Large intestine (tissue), 3 donors: ENCODE results near the gene NAT14. TPM values are rescaled to one million over a fixed set of nuclear protein-coding genes. Genes with fewer than 3 reads are reported as not detected.
"Not testable (repeated sequence)": the region's sequence is repeated elsewhere in the genome, so short reads cannot be mapped to it uniquely, and the experiment has no call there.

ENCODE experiments used
- DNase-seq, 2 donors: peaks; one replicate each; pipeline versions ENCODE4 v3.0.0 to v3.0.0-alpha.2; 2013
- H3K27ac ChIP-seq: one replicate; pipeline ENCODE4 v1.5.1; 2013; ENCODE audit warnings: low read length
- H3K27me3 ChIP-seq: 2 replicates; pipeline ENCODE4 v1.6.1; 2013; ENCODE audit warnings: low read length; ENCODE audit not compliant: control insufficient read depth, insufficient read depth
- H3K36me3 ChIP-seq: 2 replicates; pipeline ENCODE4 v1.6.1; 2013; ENCODE audit warnings: low read length; ENCODE audit not compliant: control insufficient read depth, insufficient read depth
- H3K4me1 ChIP-seq: one replicate; pipeline ENCODE4 v1.6.1; 2013; ENCODE audit warnings: low read length; ENCODE audit not compliant: control insufficient read depth, insufficient read depth
- H3K4me3 ChIP-seq: one replicate; pipeline ENCODE4 v1.5.1; 2013; ENCODE audit warnings: low read length
- H3K9me3 ChIP-seq: one replicate; pipeline ENCODE4 v1.6.1; 2013; ENCODE audit warnings: mild to moderate bottlenecking, low read depth, low read length, moderate library complexity; ENCODE audit not compliant: control insufficient read depth
- WGBS: methylation state at CpG from one replicate; pipeline ENCODE4 v1.1.5; 2013; ENCODE audit warnings: low lambda C conversion rate; ENCODE audit not compliant: insufficient coverage; 5-methylcytosine and 5-hydroxymethylcytosine counted together
- polyA plus RNA-seq: library from polyadenylated mRNA; unstranded; fragments of 120-200 nt; gene quantifications from one replicate; pipeline ENCODE4 v1.2.1, GENCODE V29; 2013

Gene NAT14
- polyA plus RNA-seq, 1 donor, result 14.0 TPM

- H3K9me3 ChIP-seq, result peaks cover 9% of the 10 kb centered on the region
- H3K4me3 ChIP-seq, result no peak within 1 kb of the TSS
- DNase-seq, result no peak
- no CpG with 5 or more reads among the region's 43 CpGs for WGBS
- no peak within 1 kb of the TSS for H3K27ac ChIP-seq
- peaks cover 4% of the 10 kb centered on the region for H3K4me1 ChIP-seq
- H3K27me3 ChIP-seq, result peaks cover 86% of the 10 kb centered on the region
- H3K36me3 ChIP-seq, result no peaks in the 10 kb centered on the region
Observed at GRCh38 chr19:55443045-55443823, 41.8 kb upstream of the NAT14 start, which contains the start of gene SHISA7. TSS of gene SHISA7 (minus strand) at chr19:55443300. CDS start at chr19:55442863, 437 bp downstream.

DNA sequence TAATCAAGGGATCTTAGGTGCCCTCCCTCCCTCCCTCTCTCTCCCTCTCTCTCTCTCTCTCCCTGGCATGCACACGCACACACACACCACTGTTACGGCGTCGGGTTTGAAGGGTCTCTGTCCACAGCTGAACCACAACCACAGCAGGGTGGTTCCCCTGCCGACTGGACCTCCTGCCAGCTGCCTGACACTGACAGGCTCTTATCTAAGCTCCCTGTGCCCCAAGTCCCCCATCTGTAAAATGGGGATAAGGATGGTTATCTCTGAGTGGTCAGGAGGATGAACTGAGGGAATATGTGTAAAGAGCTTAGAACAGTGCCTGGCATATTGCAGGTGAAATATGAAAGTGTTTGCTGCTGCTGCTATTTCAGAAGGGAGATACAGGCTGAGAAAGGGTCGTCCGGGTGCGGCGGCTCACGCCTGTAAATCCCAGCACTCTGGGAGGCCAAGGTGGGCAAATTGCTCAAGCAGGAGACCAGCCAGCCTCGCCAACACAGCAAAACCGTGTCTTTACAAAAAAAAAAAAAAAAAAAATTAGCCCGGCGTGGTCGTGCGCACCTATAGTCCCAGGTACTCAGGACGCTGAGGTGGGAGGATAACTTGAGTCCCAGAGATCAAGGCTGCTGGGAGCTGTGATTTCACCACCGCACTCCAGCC is 41.0 kb upstream of the NAT14 start:
- no CpG with 5 or more reads among the region's 18 CpGs for WGBS
- no peak for DNase-seq
- H3K27me3 ChIP-seq, result peaks cover 79% of the 10 kb centered on the region

DNA sequence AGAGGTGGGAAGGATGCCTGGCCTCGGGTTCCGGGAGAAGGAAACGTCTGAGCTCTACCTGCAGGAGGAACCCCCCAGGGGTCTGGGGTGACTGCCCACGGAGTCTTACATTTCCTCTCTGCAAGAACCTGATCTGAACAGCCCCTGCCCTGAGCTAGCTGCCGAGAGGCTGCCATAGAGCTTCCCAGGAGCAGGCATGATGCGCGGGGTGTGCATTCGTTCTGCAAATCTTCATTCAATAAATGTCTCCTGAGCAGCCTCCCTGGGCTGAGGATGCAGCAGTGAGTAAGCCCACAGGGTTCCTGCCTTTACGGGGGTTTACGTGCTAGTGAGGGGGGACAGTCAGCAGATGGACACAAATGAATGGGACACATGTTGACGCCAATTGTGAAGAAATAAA is 40.3 kb upstream of the NAT14 start:
- Histone ChIP-seq H3K27me3 (peaks cover 79% of the 10 kb centered on the region), H3K4me3 (no peak overlapping the region), H3K27ac (no peak overlapping the region), H3K4me1 (peaks cover 4% of the 10 kb centered on the region), H3K36me3 (no peaks in the 10 kb centered on the region), H3K9me3 (peaks cover 14% of the 10 kb centered on the region)
- DNase-seq, result no peak
- 74% methylated on average over 3 of the region's 11 CpGs for WGBS

More for the DNA sequence above, 41.0 kb upstream of the NAT14 start:
- H3K36me3 ChIP-seq, result no peaks in the 10 kb centered on the region
- peaks cover 9% of the 10 kb centered on the region for H3K9me3 ChIP-seq
- H3K4me3 ChIP-seq, result no peak overlapping the region
- peaks cover 4% of the 10 kb centered on the region for H3K4me1 ChIP-seq
- no peak overlapping the region for H3K27ac ChIP-seq

GRCh38 chr19:55446060-55446459 is 38.9 kb upstream of the NAT14 start:
- Histone ChIP-seq H3K27ac (no peak overlapping the region), H3K36me3 (no peaks in the 10 kb centered on the region), H3K4me3 (no peak overlapping the region), H3K9me3 (peaks cover 9% of the 10 kb centered on the region), H3K27me3 (peaks cover 76% of the 10 kb centered on the region), H3K4me1 (no peaks in the 10 kb centered on the region)
- no peak for DNase-seq
- WGBS, result no CpG with 5 or more reads among the region's 8 CpGs

- no peaks in the 10 kb centered on the region for H3K36me3 ChIP-seq
- peaks cover 79% of the 10 kb centered on the region for H3K27me3 ChIP-seq
- H3K9me3 ChIP-seq, result peaks cover 9% of the 10 kb centered on the region
- DNase-seq, result no peak
- no peaks in the 10 kb centered on the region for H3K4me1 ChIP-seq
- no CpG with 5 or more reads among the region's 16 CpGs for WGBS
- no peak overlapping the region for H3K27ac ChIP-seq
- no peak overlapping the region for H3K4me3 ChIP-seq
Observed at GRCh38 chr19:55447421-55448174, 37.4 kb upstream of the NAT14 start.

DNA sequence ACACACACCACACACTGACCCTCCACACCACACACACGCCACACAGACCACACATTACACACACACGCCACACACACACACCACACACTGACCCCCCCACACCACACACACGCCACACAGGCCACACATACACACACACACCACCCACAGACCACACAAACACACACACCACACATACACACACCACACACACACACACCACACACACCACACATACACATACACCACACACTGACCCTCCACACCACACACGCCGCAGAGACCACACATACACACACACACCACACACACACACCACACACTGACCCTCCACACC is 36.9 kb upstream of the NAT14 start:
- not testable (repeated sequence) for H3K9me3 ChIP-seq, H3K27ac ChIP-seq, DNase-seq, H3K4me1 ChIP-seq, H3K4me3 ChIP-seq, H3K36me3 ChIP-seq
- WGBS, result no CpG with 5 or more reads among the region's 5 CpGs
- H3K27me3 ChIP-seq, result peaks cover 76% of the 10 kb centered on the region

- WGBS, result no CpG with 5 or more reads among the region's 16 CpGs
- peaks cover 9% of the 10 kb centered on the region for H3K9me3 ChIP-seq
- no peak overlapping the region for H3K27ac ChIP-seq
- H3K4me1 ChIP-seq, result peaks cover 8% of the 10 kb centered on the region
- DNase-seq, result no peak
- H3K27me3 ChIP-seq, result peaks cover 65% of the 10 kb centered on the region
- peaks cover 4% of the 10 kb centered on the region for H3K36me3 ChIP-seq
- H3K4me3 ChIP-seq, result no peak overlapping the region
Observed at GRCh38 chr19:55449469-55449868, 35.5 kb upstream of the NAT14 start.

GRCh38 chr19:55451163-55451964 is 33.6 kb upstream of the NAT14 start:
- Histone ChIP-seq H3K4me3 (no peak overlapping the region), H3K36me3 (peaks cover 9% of the 10 kb centered on the region), H3K27ac (no peak overlapping the region), H3K9me3 (peaks cover 9% of the 10 kb centered on the region), H3K4me1 (peaks cover 8% of the 10 kb centered on the region), H3K27me3 (peaks cover 49% of the 10 kb centered on the region)
- 0% methylated on average over 4 of the region's 80 CpGs for WGBS
- DNase-seq, result no peak

- Histone ChIP-seq H3K27me3 (peaks cover 43% of the 10 kb centered on the region), H3K9me3 (peaks cover 9% of the 10 kb centered on the region), H3K36me3 (peaks cover 11% of the 10 kb centered on the region), H3K4me3 (peak overlapping the region; percentile 7), H3K4me1 (peaks cover 8% of the 10 kb centered on the region), H3K27ac (no peak overlapping the region)
- WGBS, result no CpG with 5 or more reads among the region's 57 CpGs
- DNase-seq, result no peak
Observed at GRCh38 chr19:55451965-55452748, 32.8 kb upstream of the NAT14 start.
